Measurements from ENCODE around the gene OSBPL9. TPM values are rescaled to one million over a fixed set of nuclear protein-coding genes. Genes with fewer than 3 reads are reported as not detected.

OSBPL9 gene
- total RNA-seq, 1 experiment from 2014 or later: 52.6 TPM

DNA sequence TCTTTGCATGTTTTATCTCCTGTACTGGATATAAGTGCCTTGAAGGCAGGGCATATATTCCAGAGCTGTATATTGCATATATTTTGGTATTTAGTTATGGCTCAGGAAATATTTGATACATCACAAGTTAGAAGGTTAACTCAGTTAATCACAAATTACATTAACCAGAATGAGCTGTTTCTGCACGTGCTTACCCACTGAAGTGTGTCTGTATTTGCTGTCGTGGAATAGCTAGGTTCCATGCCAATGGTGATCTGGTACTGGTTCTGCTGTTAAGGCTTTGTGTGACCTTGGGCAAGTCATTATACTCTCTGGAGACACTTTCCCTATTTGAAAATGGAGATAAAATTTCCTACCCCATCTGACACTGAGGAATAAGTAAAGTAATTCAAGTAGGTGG, 50.7 kb downstream of the OSBPL9 start:
- CTCF ChIA-PET: no interaction called here
- no TSS peak for BruUV-seq (replicated peaks)
- POLR2A ChIA-PET: no interaction called here

DNA sequence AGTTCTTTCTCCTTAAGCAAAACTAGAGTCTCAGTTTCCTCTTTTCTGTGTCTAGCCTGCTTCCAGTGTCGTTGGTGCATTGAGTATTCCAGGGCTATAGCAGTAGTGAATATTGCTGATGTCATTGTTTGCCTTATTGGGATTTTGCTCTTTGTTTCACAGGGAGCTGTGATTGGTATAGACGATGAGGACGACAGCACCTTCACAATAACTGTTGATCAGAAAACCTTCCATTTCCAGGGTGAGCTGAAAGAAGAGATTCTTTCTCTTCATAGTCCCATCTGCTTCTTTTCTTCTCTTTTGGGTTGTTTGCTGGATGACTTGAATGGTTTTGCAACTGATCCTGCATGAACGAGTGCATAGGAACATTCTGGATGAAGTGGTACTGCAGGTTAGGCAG, 52.4 kb downstream of the OSBPL9 start:
- ATAC-seq: no peak
- H4K20me1 ChIP-seq (ENCODE audit: insufficient read depth): no peaks in the 10 kb centered on the region
- H3K4me1 ChIP-seq (ENCODE audit: control insufficient read depth in 1 of 2, insufficient read depth in 2 of 2, low read length in 2 of 2): peaks cover 6 to 7% of the 10 kb centered on the region in 2 experiments; a peak in 2 of 4 replicates
- no peaks in the 10 kb centered on the region for H3K9me2 ChIP-seq (ENCODE audit: insufficient read depth)
- H3K4me3 ChIP-seq (replicated peaks in 1 of 2; ENCODE audit: low read depth in 1 of 2, low read length in 2 of 2): no peak overlapping the region
- H3K79me2 ChIP-seq (ENCODE audit: insufficient read depth, low read length): peaks cover 1% of the 10 kb centered on the region
- H3K4me2 ChIP-seq (ENCODE audit: low read length): no peak overlapping the region
- RAD21 ChIA-PET (ENCODE audit: low non-redundant PET in 1 of 2, low total read pairs in 2 of 2, uncharacterized antibody in 2 of 2, unreplicated experiment in 2 of 2): no interaction called here
- H3K9ac ChIP-seq (ENCODE audit: low read length): no peak overlapping the region
- intact Hi-C loops (cut with micrococcal nuclease): no loop called here
- POLR2A ChIA-PET: no interaction called here
- no peaks in the 10 kb centered on the region for H3K36me3 ChIP-seq (ENCODE audit: control insufficient read depth in 1 of 2, insufficient read depth in 2 of 2, low read length in 2 of 2)
- H3K9me3 ChIP-seq (ENCODE audit: control insufficient read depth in 1 of 2, insufficient read depth in 1 of 2, low read depth in 1 of 2, low read length in 2 of 2): no peaks in the 10 kb centered on the region
- DNase-seq (ENCODE audit: low read depth, low spot score): no peak
- CTCF ChIA-PET: no interaction called here
- H3K27me3 ChIP-seq (ENCODE audit: insufficient read depth, low read length): no peaks in the 10 kb centered on the region
- H2AFZ ChIP-seq (ENCODE audit: low read depth, low read length, poor library complexity, severe bottlenecking): no peak overlapping the region
- BruUV-seq (replicated peaks): no TSS peak
- H3K27ac ChIP-seq (ENCODE audit: low read depth, low read length): no peak overlapping the region
- TF ChIP-seq, protein P1, sequence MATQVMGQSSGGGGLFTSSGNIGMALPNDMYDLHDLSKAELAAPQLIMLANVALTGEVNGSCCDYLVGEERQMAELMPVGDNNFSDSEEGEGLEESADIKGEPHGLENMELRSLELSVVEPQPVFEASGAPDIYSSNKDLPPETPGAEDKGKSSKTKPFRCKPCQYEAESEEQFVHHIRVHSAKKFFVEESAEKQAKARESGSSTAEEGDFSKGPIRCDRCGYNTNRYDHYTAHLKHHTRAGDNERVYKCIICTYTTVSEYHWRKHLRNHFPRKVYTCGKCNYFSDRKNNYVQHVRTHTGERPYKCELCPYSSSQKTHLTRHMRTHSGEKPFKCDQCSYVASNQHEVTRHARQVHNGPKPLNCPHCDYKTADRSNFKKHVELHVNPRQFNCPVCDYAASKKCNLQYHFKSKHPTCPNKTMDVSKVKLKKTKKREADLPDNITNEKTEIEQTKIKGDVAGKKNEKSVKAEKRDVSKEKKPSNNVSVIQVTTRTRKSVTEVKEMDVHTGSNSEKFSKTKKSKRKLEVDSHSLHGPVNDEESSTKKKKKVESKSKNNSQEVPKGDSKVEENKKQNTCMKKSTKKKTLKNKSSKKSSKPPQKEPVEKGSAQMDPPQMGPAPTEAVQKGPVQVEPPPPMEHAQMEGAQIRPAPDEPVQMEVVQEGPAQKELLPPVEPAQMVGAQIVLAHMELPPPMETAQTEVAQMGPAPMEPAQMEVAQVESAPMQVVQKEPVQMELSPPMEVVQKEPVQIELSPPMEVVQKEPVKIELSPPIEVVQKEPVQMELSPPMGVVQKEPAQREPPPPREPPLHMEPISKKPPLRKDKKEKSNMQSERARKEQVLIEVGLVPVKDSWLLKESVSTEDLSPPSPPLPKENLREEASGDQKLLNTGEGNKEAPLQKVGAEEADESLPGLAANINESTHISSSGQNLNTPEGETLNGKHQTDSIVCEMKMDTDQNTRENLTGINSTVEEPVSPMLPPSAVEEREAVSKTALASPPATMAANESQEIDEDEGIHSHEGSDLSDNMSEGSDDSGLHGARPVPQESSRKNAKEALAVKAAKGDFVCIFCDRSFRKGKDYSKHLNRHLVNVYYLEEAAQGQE (IDR thresholded peaks at IDR 0.05; ENCODE audit: low read depth): no peak
- TF ChIP-seq, protein P2, sequence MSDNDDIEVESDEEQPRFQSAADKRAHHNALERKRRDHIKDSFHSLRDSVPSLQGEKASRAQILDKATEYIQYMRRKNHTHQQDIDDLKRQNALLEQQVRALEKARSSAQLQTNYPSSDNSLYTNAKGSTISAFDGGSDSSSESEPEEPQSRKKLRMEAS (IDR thresholded peaks at IDR 0.05): no peak
- TF ChIP-seq SP1 (IDR thresholded peaks at IDR 0.05; ENCODE audit: low read depth) (no peak), EGR1 (IDR thresholded peaks at IDR 0.05; ENCODE audit: low read depth) (no peak), RAD21 (IDR thresholded peaks at IDR 0.05; ENCODE audit: low read depth) (no peak), CBX3 (IDR thresholded peaks at IDR 0.05; ENCODE audit: low read depth) (no peak), FOSL1 (IDR thresholded peaks at IDR 0.05; ENCODE audit: low read depth) (no peak), SIN3A (IDR thresholded peaks at IDR 0.05; ENCODE audit: low read depth) (no peak), TCF7L2 (IDR thresholded peaks at IDR 0.05; ENCODE audit: borderline replicate concordance, extremely low read depth, insufficient read depth, insufficient read length) (no peak), ELF1 (IDR thresholded peaks at IDR 0.05; ENCODE audit: borderline replicate concordance, low read depth) (no peak)

More for the DNA sequence above, 50.7 kb downstream of the OSBPL9 start:
- Histone ChIP-seq H3K9me3 (ENCODE audit: control insufficient read depth in 1 of 2, insufficient read depth in 1 of 2, low read depth in 1 of 2, low read length in 2 of 2) (no peaks in the 10 kb centered on the region), H3K27me3 (ENCODE audit: insufficient read depth, low read length) (no peaks in the 10 kb centered on the region), H3K9ac (ENCODE audit: low read length) (no peak overlapping the region), H3K36me3 (ENCODE audit: control insufficient read depth in 1 of 2, insufficient read depth in 2 of 2, low read length in 2 of 2) (no peaks in the 10 kb centered on the region), H2AFZ (ENCODE audit: low read depth, low read length, poor library complexity, severe bottlenecking) (no peak overlapping the region), H3K4me1 (ENCODE audit: control insufficient read depth in 1 of 2, insufficient read depth in 2 of 2, low read length in 2 of 2) (peaks cover 6 to 7% of the 10 kb centered on the region in 2 experiments; a peak in 2 of 4 replicates), H3K4me2 (ENCODE audit: low read length) (no peak overlapping the region), H3K4me3 (replicated peaks in 1 of 2; ENCODE audit: low read depth in 1 of 2, low read length in 2 of 2) (no peak overlapping the region), H3K79me2 (ENCODE audit: insufficient read depth, low read length) (no peaks in the 10 kb centered on the region; the same call in none of the 2 replicates), H3K9me2 (ENCODE audit: insufficient read depth) (no peaks in the 10 kb centered on the region), H4K20me1 (ENCODE audit: insufficient read depth) (no peaks in the 10 kb centered on the region), H3K27ac (ENCODE audit: low read depth, low read length) (no peak overlapping the region)
- TF ChIP-seq POLR2AphosphoS5 (IDR thresholded peaks at IDR 0.05; ENCODE audit: low read depth, low read length) (no peak), EZH2phosphoT487 (IDR thresholded peaks at IDR 0.05; ENCODE audit: borderline replicate concordance) (no peak), JUND (IDR thresholded peaks at IDR 0.05) (no peak), ZNF274 (IDR thresholded peaks at IDR 0.05; ENCODE audit: low read depth, low read length) (no peak), POLR2A (IDR thresholded peaks at IDR 0.05; ENCODE audit: borderline replicate concordance, extremely low read depth, insufficient read depth, insufficient read length) (no peak), CEBPB (IDR thresholded peaks at IDR 0.05; ENCODE audit: low read depth) (no peak), ELF1 (IDR thresholded peaks at IDR 0.05; ENCODE audit: borderline replicate concordance, low read depth) (no peak), YY1 (IDR thresholded peaks at IDR 0.05; ENCODE audit: extremely low read depth, insufficient replicate concordance, low read depth, low read length) (no peak), SP1 (IDR thresholded peaks at IDR 0.05; ENCODE audit: low read depth) (no peak), EZH2 (IDR thresholded peaks at IDR 0.05) (no peak), SIN3A (IDR thresholded peaks at IDR 0.05; ENCODE audit: low read depth) (no peak), ZFX (IDR thresholded peaks at IDR 0.05) (no peak), SRF (IDR thresholded peaks at IDR 0.05; ENCODE audit: low read depth) (no peak), EGR1 (IDR thresholded peaks at IDR 0.05; ENCODE audit: low read depth) (no peak)
- TF ChIP-seq, protein P2 (IDR thresholded peaks at IDR 0.05): no peak
- DNase-seq (ENCODE audit: low read depth, low spot score): no peak
- no peak for ATAC-seq
- RAD21 ChIA-PET (ENCODE audit: low non-redundant PET in 1 of 2, low total read pairs in 2 of 2, uncharacterized antibody in 2 of 2, unreplicated experiment in 2 of 2): no interaction called here
- intact Hi-C loops (cut with micrococcal nuclease): no loop called here
